Measurements from ENCODE around the gene DIRAS1.

DNA sequence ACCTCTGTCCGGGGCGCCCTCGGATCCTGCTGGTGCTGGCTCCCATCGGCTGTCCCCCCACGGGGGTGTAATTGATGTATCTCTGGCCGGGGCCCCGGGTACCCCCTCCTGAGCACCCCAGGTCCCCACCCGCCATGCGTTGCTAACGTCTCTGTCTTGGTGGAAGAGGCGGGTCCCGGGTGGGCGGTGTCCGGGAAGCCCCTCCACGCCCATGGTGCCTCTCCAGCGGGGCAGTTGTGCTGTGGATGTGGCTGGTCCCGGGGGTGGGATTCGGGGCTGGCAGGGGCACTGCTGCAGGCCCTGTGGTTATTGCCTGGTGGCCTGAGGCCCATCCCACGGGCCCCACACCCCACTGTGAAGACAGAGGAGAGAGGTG is 4.9 kb downstream of the DIRAS1 start:
- TF ChIP-seq POLR2A (IDR thresholded peaks at IDR 0.05) (no peak), CTCF (IDR thresholded peaks at IDR 0.05 in 4 of 5, conservative IDR thresholded peaks at IDR 0.05 in 1 of 5) (no peak)
